SU-DHL-6 (cell line): ENCODE data around the gene STYX.
A peak's percentile ranks its signal among the peaks of the same experiment; 100 is the strongest.

Experiments
- H2AFZ ChIP-seq: fragments of 200-600 bp; sonication (generic); 2 replicates; pipeline ENCODE4 v1.6.1; 2014; ENCODE audit warnings: low read depth, mild to moderate bottlenecking, moderate library complexity, mixed read lengths, antibody characterized with exemption, low read length; ENCODE audit not compliant: severe bottlenecking
- H3F3A ChIP-seq: fragments of 200-600 bp; shearing (Covaris generic); 2 replicates; pipeline ENCODE4 v1.6.0; 2016; ENCODE audit warnings: antibody characterized with exemption, mild to moderate bottlenecking; ENCODE audit not compliant: insufficient read depth
- H3K27ac ChIP-seq: fragments of 200-600 bp; sonication (generic); 2 replicates; pipeline ENCODE4 v1.5.1; 2016; ENCODE audit warnings: low read depth, mild to moderate bottlenecking, low read length, moderate library complexity, mixed read lengths
- H3K27me3 ChIP-seq: fragments of 200-600 bp; sonication (generic), shearing (Covaris generic); 2 replicates; pipeline ENCODE4 v1.6.0; 2014; ENCODE audit warnings: mild to moderate bottlenecking, low read length
- H3K36me3 ChIP-seq: fragments of 200-600 bp; sonication (generic); 2 replicates; pipeline ENCODE4 v1.6.1; 2014; ENCODE audit warnings: mild to moderate bottlenecking, low read length, mixed read lengths
- H3K4me2 ChIP-seq: fragments of 300-600, 200-600 bp; shearing (Covaris generic), sonication (generic); 2 replicates; pipeline ENCODE4 v1.6.0; 2014; ENCODE audit warnings: low read length, low read depth, mild to moderate bottlenecking; ENCODE audit not compliant: poor library complexity, severe bottlenecking
- H3K4me3 ChIP-seq: fragments of 200-600 bp; sonication (generic); 2 replicates; pipeline ENCODE4 v1.5.1; 2014; ENCODE audit warnings: antibody characterized with exemption, low read length, mild to moderate bottlenecking, mixed read lengths; ENCODE audit not compliant: insufficient read depth, poor library complexity, severe bottlenecking
- H3K79me2 ChIP-seq: fragments of 200-600 bp; sonication (generic); 2 replicates; pipeline ENCODE4 v1.6.1; 2014; ENCODE audit warnings: mild to moderate bottlenecking, low read length, moderate library complexity; ENCODE audit not compliant: insufficient read depth
- H3K9ac ChIP-seq: fragments of 200-600 bp; sonication (generic); 2 replicates; pipeline ENCODE4 v1.7.0; 2014; ENCODE audit warnings: mild to moderate bottlenecking, low read length
- H3K9me2 ChIP-seq: fragments of 200-600 bp; sonication (generic); replicated peaks from 2 replicates; pipeline ENCODE4 v1.6.1; 2014; ENCODE audit warnings: low read length; ENCODE audit not compliant: insufficient read depth
- H3K9me3 ChIP-seq: fragments of 200-600 bp; sonication (generic); 2 replicates; pipeline ENCODE4 v1.6.1; 2014; ENCODE audit warnings: low read length, mixed read lengths; ENCODE audit not compliant: insufficient read depth
- H4K20me1 ChIP-seq: fragments of 200-600 bp; sonication (generic); 2 replicates; pipeline ENCODE4 v1.6.1; 2014; ENCODE audit warnings: low read depth, mild to moderate bottlenecking, antibody characterized with exemption, low read length, moderate library complexity, mixed read lengths
- EZH2phosphoT487 ChIP-seq: fragments of 200-600 bp; sonication (generic), shearing (Covaris generic); conservative IDR thresholded peaks from 2 replicates; pipeline ENCODE4 v1.6.1; 2018; ENCODE audit warnings: mild to moderate bottlenecking, antibody characterized with exemption, low read length, moderate library complexity, mixed read lengths
- TF ChIP-seq, protein P1 (sequence below): fragments of 200-600 bp; sonication (generic); IDR thresholded peaks from one replicate; pipeline ENCODE4 v1.5.1; 2017; ENCODE audit warnings: antibody characterized with exemption, mild to moderate bottlenecking, low read length, moderate library complexity; ENCODE audit not compliant: insufficient read depth, poor library complexity, severe bottlenecking

Gene STYX

DNA sequence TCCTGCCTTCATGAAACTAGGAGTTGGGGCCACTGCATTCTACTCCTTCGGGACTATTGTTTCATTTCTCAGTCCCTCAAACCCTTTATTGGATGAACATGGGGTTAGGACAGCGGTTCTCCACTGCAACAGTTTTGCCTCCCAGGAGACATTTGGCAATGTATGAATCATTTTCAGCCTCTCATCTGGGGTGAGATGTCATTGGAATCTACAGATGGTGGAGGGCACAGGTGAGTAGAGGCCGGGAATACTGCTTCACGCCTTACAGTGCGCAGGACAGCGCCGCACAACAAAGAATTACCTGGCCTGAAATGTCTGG, 62.1 kb downstream of the STYX start:
- Histone ChIP-seq H3K27ac (no peak overlapping the region), H3K9me2 (no peaks in the 10 kb centered on the region), H3K36me3 (no peaks in the 10 kb centered on the region), H3K27me3 (no peaks in the 10 kb centered on the region), H4K20me1 (no peaks in the 10 kb centered on the region), H3K4me3 (peak overlapping the region; percentile 24), H2AFZ (peak overlapping the region; percentile 82), H3F3A (peaks cover 18% of the 10 kb centered on the region), H3K4me2 (peak overlapping the region; percentile 29), H3K79me2 (peaks cover 15% of the 10 kb centered on the region; the same call in 1 of the 2 replicates), H3K9ac (no peak overlapping the region), H3K9me3 (no peaks in the 10 kb centered on the region)
- TF ChIP-seq, protein P1, sequence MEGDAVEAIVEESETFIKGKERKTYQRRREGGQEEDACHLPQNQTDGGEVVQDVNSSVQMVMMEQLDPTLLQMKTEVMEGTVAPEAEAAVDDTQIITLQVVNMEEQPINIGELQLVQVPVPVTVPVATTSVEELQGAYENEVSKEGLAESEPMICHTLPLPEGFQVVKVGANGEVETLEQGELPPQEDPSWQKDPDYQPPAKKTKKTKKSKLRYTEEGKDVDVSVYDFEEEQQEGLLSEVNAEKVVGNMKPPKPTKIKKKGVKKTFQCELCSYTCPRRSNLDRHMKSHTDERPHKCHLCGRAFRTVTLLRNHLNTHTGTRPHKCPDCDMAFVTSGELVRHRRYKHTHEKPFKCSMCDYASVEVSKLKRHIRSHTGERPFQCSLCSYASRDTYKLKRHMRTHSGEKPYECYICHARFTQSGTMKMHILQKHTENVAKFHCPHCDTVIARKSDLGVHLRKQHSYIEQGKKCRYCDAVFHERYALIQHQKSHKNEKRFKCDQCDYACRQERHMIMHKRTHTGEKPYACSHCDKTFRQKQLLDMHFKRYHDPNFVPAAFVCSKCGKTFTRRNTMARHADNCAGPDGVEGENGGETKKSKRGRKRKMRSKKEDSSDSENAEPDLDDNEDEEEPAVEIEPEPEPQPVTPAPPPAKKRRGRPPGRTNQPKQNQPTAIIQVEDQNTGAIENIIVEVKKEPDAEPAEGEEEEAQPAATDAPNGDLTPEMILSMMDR = no peak
- TF ChIP-seq EZH2phosphoT487 = no peak

GRCh38 chr14:52793061-52793460, 63.1 kb downstream of the STYX start:
- no peaks in the 10 kb centered on the region for H3K9me3 ChIP-seq
- H2AFZ ChIP-seq = no peak overlapping the region
- H3K27me3 ChIP-seq = no peaks in the 10 kb centered on the region
- H3K79me2 ChIP-seq = peaks cover 15% of the 10 kb centered on the region; the same call in 1 of the 2 replicates
- H4K20me1 ChIP-seq = no peaks in the 10 kb centered on the region
- H3K4me3 ChIP-seq = no peak overlapping the region
- no peaks in the 10 kb centered on the region for H3K36me3 ChIP-seq
- peaks cover 14% of the 10 kb centered on the region for H3F3A ChIP-seq
- H3K4me2 ChIP-seq = no peak overlapping the region
- no peak overlapping the region for H3K27ac ChIP-seq
- no peak overlapping the region for H3K9ac ChIP-seq
- no peak for TF ChIP-seq EZH2phosphoT487
- TF ChIP-seq, protein P1 = no peak
- no peaks in the 10 kb centered on the region for H3K9me2 ChIP-seq

DNA sequence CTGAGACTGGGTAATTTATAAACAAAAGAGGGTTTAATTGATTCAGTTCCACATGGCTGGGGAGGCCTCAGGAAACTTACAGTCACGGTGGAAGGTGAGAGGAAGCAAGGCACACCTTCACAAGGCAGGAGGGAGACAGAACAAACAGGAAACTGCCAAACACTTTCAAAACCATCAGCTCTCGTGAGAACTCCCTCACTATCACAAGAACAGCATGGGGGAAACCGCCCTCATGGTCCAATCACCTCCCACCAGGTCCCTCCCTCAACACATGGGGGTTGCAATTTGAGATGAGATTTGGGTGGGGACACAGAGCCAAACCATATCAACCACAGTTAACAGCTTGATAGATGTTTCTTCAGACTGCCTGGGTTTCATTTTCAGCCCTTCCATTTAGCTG, 67.7 kb downstream of the STYX start:
- Histone ChIP-seq H2AFZ (no peak overlapping the region), H3K79me2 (no peaks in the 10 kb centered on the region), H3K27ac (no peak overlapping the region), H3K4me2 (no peak overlapping the region), H3K9me3 (no peaks in the 10 kb centered on the region), H3F3A (no peaks in the 10 kb centered on the region), H3K36me3 (no peaks in the 10 kb centered on the region), H3K27me3 (no peaks in the 10 kb centered on the region), H4K20me1 (no peaks in the 10 kb centered on the region), H3K4me3 (no peak overlapping the region), H3K9ac (no peak overlapping the region), H3K9me2 (no peaks in the 10 kb centered on the region)
- TF ChIP-seq, protein P1 = no peak
- no peak for TF ChIP-seq EZH2phosphoT487
